Adrenal gland (tissue), 19 donors: ENCODE measurements around the gene MAPKBP1. TPM values are rescaled to one million over a fixed set of nuclear protein-coding genes. Genes with fewer than 3 reads are reported as not detected.
"Not testable (repeated sequence)": the region's sequence is repeated elsewhere in the genome, so short reads cannot be mapped to it uniquely, and the experiment has no call there.

Experiments used
- DNase-seq, 7 donors: peaks; one replicate each; pipeline ENCODE4 v3.0.0-alpha.2; 2019 to 2020
- H3K27ac ChIP-seq, 5 donors: fragments of 200-600 bp; sonication (generic) in 4 of 5; 1 replicate in 3 of 5; 2 replicates in 2 of 5; pipeline versions ENCODE4 v1.5.1 to v1.8.0; 2016 to 2020; ENCODE audit warnings: mild to moderate bottlenecking in 1 of 5
- H3K27me3 ChIP-seq: fragments of 200-600 bp; 2 replicates; pipeline ENCODE4 v1.8.0; 2021
- H3K36me3 ChIP-seq, 2 donors: fragments of 200-600 bp; replicated peaks in 1 of 2; 1 replicate in 1 of 2; 2 replicates in 1 of 2; pipeline versions ENCODE4 v1.5.1 to v1.8.0; 2018 to 2022
- H3K4me1 ChIP-seq, 2 donors: fragments of 200-600 bp; replicated peaks in 1 of 2; 1 replicate in 1 of 2; 2 replicates in 1 of 2; pipeline versions ENCODE4 v1.5.1 to v1.8.0; 2018 to 2021
- H3K4me3 ChIP-seq, 4 donors: fragments of 200-600 bp; sonication (generic) in 3 of 4; one replicate each; pipeline ENCODE4 v1.5.1; 2016 to 2018
- H3K9me3 ChIP-seq, 3 donors: fragments of 200-600 bp; sonication (generic) in 1 of 3; replicated peaks in 1 of 3; 1 replicate in 2 of 3; 2 replicates in 1 of 3; pipeline versions ENCODE4 v1.5.1 to v1.8.0; 2016 to 2021
- CTCF ChIP-seq, 6 experiments: fragments of 450-650 bp in 4 of 6; fragments of 200-600 bp in 2 of 6; sonication (generic) in 1 of 6; IDR thresholded peaks; 1 replicate in 5 of 6; 2 replicates in 1 of 6; pipeline versions ENCODE4 v1.5.1 to v1.8.0; 2016 to 2021; ENCODE audit warnings: antibody characterized with exemption in 6 of 6, mild to moderate bottlenecking in 2 of 6, moderate library complexity in 1 of 6
- POLR2A ChIP-seq, 2 donors: fragments of 450-650 bp; IDR thresholded peaks; one replicate each; pipeline ENCODE4 v1.6.1; 2017; ENCODE audit warnings: antibody characterized with exemption in 2 of 2, mild to moderate bottlenecking in 2 of 2, moderate library complexity in 1 of 2
- WGBS, 4 donors: extraction: QIAGEN DNeasy Blood & Tissue Kit in 2 of 4; methylation state at CpG; one replicate each; pipeline versions ENCODE4 v1.1.5 to v1.1.7; 2013 to 2017; 5-methylcytosine and 5-hydroxymethylcytosine counted together
- intact Hi-C, 2 donors: fragments of 100-400 bp; cut with DNase I; formaldehyde crosslinking; loops; one replicate each; pipeline versions ENCODE4 v1.14.1 to v1.15.0; 2022 to 2023
- long read RNA-seq, 10 donors: library from polyadenylated mRNA in 3 of 10; unstranded in 2 of 10; stranded (forward) in 1 of 10; transcript quantifications; one replicate each; pipeline ENCODE4 v2.0.0 and lab custom pipeline, GENCODE V29; 2021 to 2026
- polyA plus RNA-seq, 3 donors: library from polyadenylated mRNA; stranded (reverse); fragments of 200-250 nt in 2 of 3; fragments of 350-450 nt in 1 of 3; fragmentation: Illumina TruSeq in 1 of 3; extraction: RNeasy Lipid Tissue Mini Kit (QIAGEN cat#74804) in 1 of 3; gene quantifications; one replicate each; pipeline ENCODE4 v1.2.3, GENCODE V29; 2013 to 2014
- total RNA-seq, 9 donors: library from RNA; depleted of rRNA in 4 of 9; stranded (reverse); fragments of >200 nt in 4 of 9; fragments of 120-200 nt in 1 of 9; fragmentation: NEBNext Ultra II Directional in 1 of 9; extraction: Animal tissue kit (Norgen Biotek cat#: 25700) in 1 of 9; gene quantifications; one replicate each; pipeline versions ENCODE4 v1.1.0 to v1.2.4, GENCODE V29; 2013 to 2023
- donor health status: healthy with polysubstance abuse.
- donor health status: Bipolar disorder and iron deficiency.
- donor health status: DM: yes; HTN: yes; CAD: no.
- donor health status: DM: no; HTN: no; CAD: no.
- donor health status: DM: no; HTN: no; CAD: no.
- donor health status: DM: yes; HTN: yes; CAD: no.

MAPKBP1 gene
- total RNA-seq (10 to 100 TPM; 10.1 to 48.2 (median 25.7) TPM), polyA plus RNA-seq (10 to 100 TPM; 12.0 to 60.7 (median 13.0) TPM)
- long read RNA-seq, donor 1, partial matches to known transcripts: 0 of 1 reads
- long read RNA-seq, donor 1, other reads (novel, unspliced or antisense): 0 of 1 reads
- long read RNA-seq, donor 2, partial matches to known transcripts: 0 of 1 reads
- long read RNA-seq, donor 2, other reads (novel, unspliced or antisense): 0 of 1 reads
- long read RNA-seq, donor 3: 0 reads
- long read RNA-seq, donor 4, partial matches to known transcripts: 0 of 2 reads
- long read RNA-seq, donor 4, other reads (novel, unspliced or antisense): 2 of 2 reads
- long read RNA-seq, donor 5, full-length matches to known transcripts: 1 of 20 reads
- long read RNA-seq, donor 5, partial matches to known transcripts: 10 of 20 reads
- long read RNA-seq, donor 5, other reads (novel, unspliced or antisense): 9 of 20 reads
- long read RNA-seq, donor 6, partial matches to known transcripts: 0 of 1 reads
- long read RNA-seq, donor 6, other reads (novel, unspliced or antisense): 1 of 1 reads
- long read RNA-seq, donor 7: 0 reads
- long read RNA-seq, donor 8: 0 reads
- long read RNA-seq, donor 9, partial matches to known transcripts: 0 of 1 reads
- long read RNA-seq, donor 9, other reads (novel, unspliced or antisense): 0 of 1 reads
- long read RNA-seq, donor 10: 0 reads

- peaks cover 38 to 59% of the 10 kb centered on the region in 2 donors for H3K4me1 ChIP-seq
- intact Hi-C loops: loop anchor here in 1 of 2 donors (5.0 kb wide), 1 partner anchor 38 kb away; no protein-coding TSS in a partner anchor
- peak within 1 kb of the TSS; percentile 33 to 72 (median 54) for H3K4me3 ChIP-seq
These were observed at the start of gene MAPKBP1 for GRCh38 chr15:41774062-41774881. TSS of gene MAPKBP1 (plus strand) at chr15:41774484. CDS start at chr15:41775276, 792 bp downstream.

GRCh38 chr15:41727143-41727542 is 47.1 kb upstream of the MAPKBP1 start:
- Histone ChIP-seq H3K4me3 (no peak overlapping the region), H3K4me1 (peaks cover 6 to 11% of the 10 kb centered on the region in 2 donors), H3K27ac (no peak overlapping the region), H3K9me3 (no peaks in the 10 kb centered on the region), H3K27me3 (no peaks in the 10 kb centered on the region), H3K36me3 (peaks cover 0 to 22% of the 10 kb centered on the region in 2 donors)
- WGBS, 4 donors: 57 to 73% (median 60%) methylated on average over 3 of the region's 3 CpGs
- intact Hi-C loops: no loop called here
- DNase-seq: peak in 1 of 7 donors; percentile 6
- TF ChIP-seq POLR2A (IDR thresholded peaks at IDR 0.05): no peak
- TF ChIP-seq CTCF (IDR thresholded peaks at IDR 0.05): no peak

More at GRCh38 chr15:41774062-41774881, at the start of gene MAPKBP1:
- peak; percentile 97 to 99 (median 98) for DNase-seq
- H3K9me3 ChIP-seq: no peaks in the 10 kb centered on the region
- H3K27ac ChIP-seq: peak within 1 kb of the TSS; percentile 60 to 87 (median 72)
- no peaks in the 10 kb centered on the region for H3K27me3 ChIP-seq
- no peaks in the 10 kb centered on the region for H3K36me3 ChIP-seq
- TF ChIP-seq POLR2A (IDR thresholded peaks at IDR 0.05) (peak in 1 of 2 donors; percentile 70), CTCF (IDR thresholded peaks at IDR 0.05) (peak; percentile 33 to 65 (median 48))
- WGBS, 4 donors: 0 to 1% (median 1%) methylated on average over 19 to 62 of the region's 62 CpGs

- WGBS, 4 donors: 87 to 99% (median 97%) methylated on average over 9 to 11 of the region's 11 CpGs
- H3K27me3 ChIP-seq, intact Hi-C loops, H3K4me3 ChIP-seq, H3K27ac ChIP-seq, H3K9me3 ChIP-seq, DNase-seq: not testable (repeated sequence)
- peaks cover 0 to 22% of the 10 kb centered on the region in 2 donors for H3K36me3 ChIP-seq
- peaks cover 6 to 11% of the 10 kb centered on the region in 2 donors for H3K4me1 ChIP-seq
These were observed 46.2 kb upstream of the MAPKBP1 start for GRCh38 chr15:41728061-41728460.

GRCh38 chr15:41730543-41730942 is 43.7 kb upstream of the MAPKBP1 start:
- Histone ChIP-seq H3K27me3 (no peaks in the 10 kb centered on the region), H3K9me3 (no peaks in the 10 kb centered on the region), H3K27ac (no peak overlapping the region), H3K4me1 (peaks cover 6 to 25% of the 10 kb centered on the region in 2 donors), H3K36me3 (peaks cover 0 to 36% of the 10 kb centered on the region in 2 donors), H3K4me3 (no peak overlapping the region)
- WGBS, 4 donors: 76 to 79% (median 78%) methylated on average over 4 of the region's 4 CpGs
- DNase-seq: no peak
- intact Hi-C loops: no loop called here
- TF ChIP-seq CTCF (IDR thresholded peaks at IDR 0.05): no peak
- TF ChIP-seq POLR2A (IDR thresholded peaks at IDR 0.05): no peak
